Endometrium (tissue), 2 donors: ENCODE measurements around the gene MGAT4C.

Experiments
- FAIRE-seq: peaks from 2 replicates; lab custom pipeline; 2012; peaks lifted over from hg19 to GRCh38; lab: Jason Lieb, UNC
- donor health status: control.
- donor health status: control.

The MGAT4C gene

GRCh38 chr12:85971800-85972199 lies 284.4 kb downstream of the MGAT4C start:
- no peak for FAIRE-seq

DNA sequence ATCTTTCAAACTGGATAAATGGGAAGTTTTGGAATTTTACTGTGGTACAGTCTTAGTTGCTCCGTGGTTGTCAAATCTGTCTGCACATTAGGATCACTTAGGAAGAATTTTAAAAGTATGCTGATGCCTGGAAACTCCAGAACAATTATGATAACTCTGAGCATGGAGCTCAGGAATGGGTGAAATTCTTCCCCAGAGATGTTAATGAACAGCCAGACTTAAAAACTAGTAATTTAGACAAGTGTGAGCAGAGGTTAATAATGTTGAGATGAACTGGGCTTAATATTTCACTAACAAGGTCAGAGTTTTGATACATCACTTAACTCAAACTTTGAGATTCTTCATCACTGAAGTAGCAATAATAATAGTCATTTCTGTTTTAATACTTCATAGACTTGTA lies 287.6 kb downstream of the MGAT4C start:
- no peak for FAIRE-seq

DNA sequence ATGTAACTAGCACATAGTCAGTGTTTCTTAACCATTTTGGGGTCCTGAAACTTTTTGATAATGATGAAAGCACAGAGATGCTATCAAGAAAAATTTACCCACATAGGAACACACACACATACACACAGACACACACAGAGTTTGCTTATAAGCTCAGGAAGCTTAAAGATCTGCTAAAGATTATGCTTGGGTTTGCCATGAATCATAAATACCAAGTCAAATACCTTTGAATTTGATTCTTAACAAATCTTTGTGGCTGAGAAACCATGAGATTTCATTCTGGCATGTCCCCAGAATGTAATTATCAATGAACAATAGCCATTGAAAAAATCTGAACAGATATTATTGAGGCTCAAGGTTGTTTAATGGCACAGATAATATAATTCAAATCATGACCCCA lies 292.9 kb downstream of the MGAT4C start:
- no peak for FAIRE-seq

DNA sequence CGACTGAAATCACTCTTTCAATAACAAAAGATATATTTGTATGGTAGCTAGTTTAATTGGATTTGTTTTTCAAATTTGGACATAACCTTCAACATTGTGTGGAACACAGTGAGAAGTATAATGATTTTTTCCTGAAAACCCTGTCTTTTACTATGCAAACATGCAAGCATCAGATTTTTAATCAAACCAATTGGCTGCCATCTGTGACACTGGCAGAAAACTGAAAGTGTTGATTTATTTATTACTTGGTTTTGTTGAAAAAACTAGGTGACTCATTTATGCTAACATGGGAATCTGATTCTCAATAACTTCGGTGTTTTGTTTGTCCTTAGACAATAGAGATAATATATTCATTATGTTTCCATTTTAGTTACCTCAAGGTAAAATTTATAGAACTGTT lies 300.1 kb downstream of the MGAT4C start:
- FAIRE-seq, result no peak

- FAIRE-seq, result peak; percentile 86
Observed at GRCh38 chr12:85955127-85955526, 301.1 kb downstream of the MGAT4C start.

GRCh38 chr12:85951823-85952222 lies 304.4 kb downstream of the MGAT4C start:
- FAIRE-seq, result peak; percentile 53

DNA sequence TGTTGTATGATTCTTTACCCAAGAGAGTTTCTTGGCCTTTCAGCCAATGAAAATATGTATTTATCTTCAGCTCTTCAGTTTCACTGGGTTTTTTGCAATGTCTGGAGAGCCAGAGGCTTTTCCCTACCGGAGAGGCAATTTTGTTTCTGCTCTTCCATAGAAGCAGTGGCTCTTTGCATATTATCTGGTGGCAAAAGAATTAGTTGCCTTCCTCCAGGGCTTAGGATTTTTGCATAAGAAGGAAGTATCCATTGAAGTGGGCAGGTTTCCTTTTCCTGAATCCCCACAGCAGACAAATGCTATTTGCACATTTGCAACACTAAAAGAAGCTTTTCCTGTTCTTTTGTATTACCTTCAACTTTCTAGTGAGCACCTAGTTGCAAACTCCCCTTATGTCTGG lies 306.9 kb downstream of the MGAT4C start:
- no peak for FAIRE-seq

- FAIRE-seq, result peak; percentile 86
Observed at GRCh38 chr12:85948340-85948739, 307.9 kb downstream of the MGAT4C start.

DNA sequence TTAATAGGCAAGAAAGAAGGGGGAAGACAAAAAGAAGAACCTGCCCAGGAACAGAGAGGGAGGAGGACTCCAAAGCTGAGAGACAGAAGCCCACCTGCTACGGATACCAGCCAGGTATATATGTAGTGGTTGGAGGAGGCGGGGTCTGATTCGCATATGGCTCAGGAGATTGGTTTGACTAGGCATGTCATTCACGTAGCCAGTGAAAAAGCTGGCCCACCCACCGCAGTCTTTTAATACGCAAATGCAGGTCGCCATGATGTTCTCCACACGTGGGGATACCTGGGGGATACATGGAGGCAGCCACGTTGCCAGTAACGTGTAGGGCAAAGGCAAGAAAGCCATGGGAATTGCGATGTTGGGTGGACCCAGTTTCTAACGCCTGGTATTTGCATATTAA lies 308.9 kb downstream of the MGAT4C start:
- FAIRE-seq, result no peak

- FAIRE-seq, result no peak
Observed at GRCh38 chr12:85946375-85946774, 309.8 kb downstream of the MGAT4C start.

DNA sequence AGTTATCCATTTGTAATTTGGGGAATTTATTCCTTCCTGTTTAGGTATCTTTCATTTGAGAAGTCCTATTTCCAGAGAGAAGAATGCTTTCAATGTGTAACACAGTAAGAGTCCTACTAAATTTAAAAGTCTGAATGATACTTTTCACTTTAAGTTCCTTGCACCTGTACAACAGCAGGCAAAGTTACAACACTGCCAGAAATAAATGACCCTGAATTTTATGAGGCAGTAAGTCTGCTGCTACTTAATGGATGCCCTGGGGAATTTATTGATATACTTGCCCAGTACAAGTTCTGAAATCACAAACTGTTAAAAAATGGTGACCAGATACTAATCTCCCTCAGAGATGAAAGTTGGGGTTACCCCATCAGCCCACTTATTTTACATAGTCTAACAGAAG lies 329.0 kb downstream of the MGAT4C start:
- FAIRE-seq, result no peak

- FAIRE-seq, result peak; percentile 92
Observed at GRCh38 chr12:85923767-85924331, 332.3 kb downstream of the MGAT4C start.

GRCh38 chr12:85920324-85920947 lies 335.8 kb downstream of the MGAT4C start:
- peak; percentile 88 for FAIRE-seq
